Left lung (tissue), 10 donors: ENCODE data around the gene PPIG. TPM values are rescaled to one million over a fixed set of nuclear protein-coding genes. Genes with fewer than 3 reads are reported as not detected.

Experiments
- ATAC-seq: fragments of 200-7000 bp; cut with Tn5 transposase; one replicate; pipeline ENCODE4 v1.9.1; 2020; ENCODE audit warnings: moderate library complexity
- DNase-seq, 4 donors: peaks; one replicate each; pipeline ENCODE4 v3.0.0-alpha.2; 2013 to 2020
- H3K27ac ChIP-seq, 2 donors: fragments of 200-600 bp; sonication (generic) in 1 of 2; one replicate each; pipeline versions ENCODE4 v1.5.0 to v1.8.0; 2020 to 2021
- H3K27me3 ChIP-seq, 2 donors: fragments of 200-600 bp; sonication (generic) in 1 of 2; one replicate each; pipeline versions ENCODE4 v1.5.0 to v1.8.0; 2020 to 2021
- H3K36me3 ChIP-seq, 2 donors: fragments of 200-600 bp; sonication (generic) in 1 of 2; one replicate each; pipeline versions ENCODE4 v1.5.0 to v1.8.0; 2020 to 2021
- H3K4me1 ChIP-seq, 2 donors: fragments of 200-600 bp; one replicate each; pipeline ENCODE4 v1.8.0; 2021
- H3K4me3 ChIP-seq, 2 donors: fragments of 200-600 bp; sonication (generic) in 1 of 2; one replicate each; pipeline versions ENCODE4 v1.5.0 to v1.8.0; 2020 to 2021; ENCODE audit warnings: mild to moderate bottlenecking in 1 of 2
- H3K9me3 ChIP-seq, 2 donors: fragments of 200-600 bp; sonication (generic) in 1 of 2; one replicate each; pipeline versions ENCODE4 v1.5.0 to v1.8.0; 2020 to 2021
- intact Hi-C, 2 donors: fragments of 100-400 bp; cut with DNase I; formaldehyde crosslinking; loops; one replicate each; pipeline versions ENCODE4 v1.11.2 to v1.14.2; 2022
- polyA plus RNA-seq, 6 donors: library from polyadenylated mRNA; unstranded; fragments of 120-200 nt; gene quantifications; one replicate each; pipeline ENCODE4 v1.2.1, GENCODE V29; 2013; ENCODE audit not compliant: insufficient read length in 6 of 6
- total RNA-seq, 2 donors: library from RNA; stranded (reverse); fragmentation: NEBNext Ultra II Directional; extraction: Animal tissue kit (Norgen Biotek cat#: 25700); gene quantifications; one replicate each; pipeline ENCODE4 v1.2.1, GENCODE V29; 2021
- TF ChIP-seq, protein P1 (sequence below), 2 donors: fragments of 200-600 bp; sonication (generic) in 1 of 2; IDR thresholded peaks; one replicate each; pipeline versions ENCODE4 v1.5.0 to v1.8.0; 2021; ENCODE audit warnings: antibody characterized with exemption in 2 of 2
- donor health status: DM: no; HTN: yes; CAD: no.
- donor health status: DM: no; HTN: no; CAD: no.

Gene PPIG
- total and polyA plus RNA-seq, 8 donors = 40.8 to 102 (median 85.2) TPM

- TF ChIP-seq, protein P1, sequence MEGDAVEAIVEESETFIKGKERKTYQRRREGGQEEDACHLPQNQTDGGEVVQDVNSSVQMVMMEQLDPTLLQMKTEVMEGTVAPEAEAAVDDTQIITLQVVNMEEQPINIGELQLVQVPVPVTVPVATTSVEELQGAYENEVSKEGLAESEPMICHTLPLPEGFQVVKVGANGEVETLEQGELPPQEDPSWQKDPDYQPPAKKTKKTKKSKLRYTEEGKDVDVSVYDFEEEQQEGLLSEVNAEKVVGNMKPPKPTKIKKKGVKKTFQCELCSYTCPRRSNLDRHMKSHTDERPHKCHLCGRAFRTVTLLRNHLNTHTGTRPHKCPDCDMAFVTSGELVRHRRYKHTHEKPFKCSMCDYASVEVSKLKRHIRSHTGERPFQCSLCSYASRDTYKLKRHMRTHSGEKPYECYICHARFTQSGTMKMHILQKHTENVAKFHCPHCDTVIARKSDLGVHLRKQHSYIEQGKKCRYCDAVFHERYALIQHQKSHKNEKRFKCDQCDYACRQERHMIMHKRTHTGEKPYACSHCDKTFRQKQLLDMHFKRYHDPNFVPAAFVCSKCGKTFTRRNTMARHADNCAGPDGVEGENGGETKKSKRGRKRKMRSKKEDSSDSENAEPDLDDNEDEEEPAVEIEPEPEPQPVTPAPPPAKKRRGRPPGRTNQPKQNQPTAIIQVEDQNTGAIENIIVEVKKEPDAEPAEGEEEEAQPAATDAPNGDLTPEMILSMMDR (IDR thresholded peaks at IDR 0.05) = no peak
- no peak for DNase-seq
- Histone ChIP-seq H3K4me3 (no peak overlapping the region), H3K36me3 (no peaks in the 10 kb centered on the region), H3K27ac (no peak overlapping the region), H3K27me3 (no peaks in the 10 kb centered on the region), H3K9me3 (no peaks in the 10 kb centered on the region), H3K4me1 (no peaks in the 10 kb centered on the region)
- no peak for ATAC-seq
- intact Hi-C loops = no loop called here
Observed at GRCh38 chr2:169653636-169654035, 69.5 kb downstream of the PPIG start.

DNA sequence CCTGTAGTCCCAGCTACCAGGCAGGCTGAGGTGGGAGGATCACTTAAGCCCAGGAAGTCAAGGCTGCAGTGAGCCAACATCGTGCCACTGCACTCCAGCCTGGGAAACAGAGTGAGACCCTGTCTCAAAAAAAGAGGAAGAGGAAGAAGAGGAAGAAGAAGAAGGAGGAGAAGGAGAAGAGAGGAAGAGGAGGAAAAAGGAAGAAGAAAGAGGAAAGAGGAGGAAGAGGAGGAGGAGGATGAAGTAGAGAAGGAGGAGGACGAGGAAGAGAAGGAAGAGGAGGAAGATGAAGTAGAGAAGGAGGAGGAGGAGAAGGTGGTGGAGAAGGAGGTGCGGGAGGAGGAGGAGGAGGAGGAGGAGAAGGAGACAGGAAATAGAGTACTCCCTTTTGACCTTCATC is 72.0 kb downstream of the PPIG start:
- H3K9me3 ChIP-seq = no peaks in the 10 kb centered on the region
- H3K4me1 ChIP-seq = no peaks in the 10 kb centered on the region
- TF ChIP-seq, protein P1 (IDR thresholded peaks at IDR 0.05) = no peak
- no peak for DNase-seq
- H3K27me3 ChIP-seq = no peaks in the 10 kb centered on the region
- no peaks in the 10 kb centered on the region for H3K36me3 ChIP-seq
- intact Hi-C loops = no loop called here
- no peak overlapping the region for H3K4me3 ChIP-seq
- no peak overlapping the region for H3K27ac ChIP-seq
- ATAC-seq = no peak

DNA sequence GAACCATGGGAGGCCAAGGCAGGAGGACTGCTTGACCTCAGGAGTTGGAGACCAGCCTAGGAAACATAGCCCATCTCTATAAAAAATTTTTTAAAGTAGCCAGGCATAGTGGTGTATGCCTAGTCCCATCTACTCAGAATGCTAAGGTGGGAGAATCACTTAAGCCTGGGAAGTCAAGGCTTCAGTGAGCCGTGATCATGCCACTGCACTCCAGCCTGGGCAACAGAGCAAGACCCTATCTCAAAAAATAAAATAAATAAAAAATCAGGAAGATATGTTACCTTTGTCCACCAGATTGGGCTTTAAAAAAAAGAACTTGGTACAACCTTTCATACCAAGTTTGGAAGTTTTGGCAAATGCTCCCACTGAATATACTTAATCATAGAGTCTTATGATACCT is 74.7 kb downstream of the PPIG start:
- no peak for DNase-seq
- Histone ChIP-seq H3K4me1 (no peaks in the 10 kb centered on the region), H3K36me3 (no peaks in the 10 kb centered on the region), H3K27ac (no peak overlapping the region), H3K4me3 (no peak overlapping the region), H3K27me3 (no peaks in the 10 kb centered on the region), H3K9me3 (no peaks in the 10 kb centered on the region)
- TF ChIP-seq, protein P1 (IDR thresholded peaks at IDR 0.05) = no peak
- intact Hi-C loops = no loop called here
- ATAC-seq = no peak

DNA sequence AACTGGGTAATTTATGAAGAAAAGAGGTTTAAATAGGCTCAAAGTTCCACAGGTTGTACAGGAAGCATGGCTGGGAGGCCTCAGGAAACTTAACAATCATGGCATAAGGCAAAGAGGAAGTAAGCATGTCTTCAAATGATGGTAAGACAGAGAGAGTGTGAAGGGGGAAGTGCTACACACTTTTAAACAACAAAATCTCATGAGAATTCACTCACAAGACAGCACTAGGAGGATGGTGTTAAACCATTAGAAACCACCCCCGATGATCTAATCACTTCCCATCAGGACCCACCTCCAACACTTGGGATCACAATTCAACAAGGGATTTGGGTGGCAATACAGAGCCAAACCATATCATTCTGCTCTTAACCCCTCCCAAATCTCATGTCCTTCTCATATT is 75.2 kb downstream of the PPIG start:
- no peaks in the 10 kb centered on the region for H3K27me3 ChIP-seq
- H3K4me1 ChIP-seq = no peaks in the 10 kb centered on the region
- intact Hi-C loops = no loop called here
- H3K9me3 ChIP-seq = no peaks in the 10 kb centered on the region
- H3K27ac ChIP-seq = no peak overlapping the region
- no peak for ATAC-seq
- DNase-seq = no peak
- H3K4me3 ChIP-seq = no peak overlapping the region
- TF ChIP-seq, protein P1 (IDR thresholded peaks at IDR 0.05) = no peak
- H3K36me3 ChIP-seq = no peaks in the 10 kb centered on the region

DNA sequence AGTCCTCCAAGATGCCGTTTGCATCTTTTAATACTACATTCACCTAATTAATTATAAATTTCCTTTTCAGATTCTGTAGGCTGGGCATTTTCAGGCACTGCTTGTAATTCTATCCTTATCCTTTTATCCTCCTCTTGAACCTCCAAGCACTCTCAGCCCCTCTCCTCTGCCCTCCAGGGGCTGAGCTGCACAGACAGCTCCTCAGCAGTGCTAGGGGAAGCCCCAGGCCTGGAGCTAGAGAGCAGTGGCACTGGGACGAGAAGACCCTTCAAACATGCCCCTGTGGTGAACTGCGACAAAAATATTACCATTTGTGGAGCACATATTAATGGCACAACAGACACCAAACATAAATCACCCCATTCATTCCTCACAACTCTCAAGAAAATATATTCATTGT is 77.1 kb downstream of the PPIG start:
- ATAC-seq (no peak), DNase-seq (peak in 1 of 4 donors; percentile 27)
- no peaks in the 10 kb centered on the region for H3K36me3 ChIP-seq
- H3K4me1 ChIP-seq = no peaks in the 10 kb centered on the region
- no peaks in the 10 kb centered on the region for H3K27me3 ChIP-seq
- H3K27ac ChIP-seq = no peak overlapping the region
- intact Hi-C loops = no loop called here
- TF ChIP-seq, protein P1 (IDR thresholded peaks at IDR 0.05) = no peak
- no peak overlapping the region for H3K4me3 ChIP-seq
- H3K9me3 ChIP-seq = no peaks in the 10 kb centered on the region
